Measurements from ENCODE around the gene PLXNA2. TPM values are rescaled to one million over a fixed set of nuclear protein-coding genes. Genes with fewer than 3 reads are reported as not detected.

The PLXNA2 gene
- total RNA-seq, 2 experiments from 2014 or later: 0.23 TPM; not detected in 1

- ChIA-PET POLR2A (interaction anchor here (0.6 kb wide), 1 partner anchor 32 kb away, joined by 4 read pairs; no protein-coding TSS in a partner anchor), CTCF (ENCODE audit: unreplicated experiment) (no interaction called here)
- DNase-seq (ENCODE audit: low spot score): no peak
These were observed 189.7 kb downstream of the PLXNA2 start for GRCh38 chr1:208054485-208054884.

GRCh38 chr1:208053661-208054060 is 190.5 kb downstream of the PLXNA2 start:
- no peak for DNase-seq (ENCODE audit: low spot score)
- Histone ChIP-seq H2AFZ (ENCODE audit: low read length) (no peak overlapping the region), H3K79me2 (ENCODE audit: insufficient read depth, low read depth, low read length) (no peaks in the 10 kb centered on the region), H3K9me3 (ENCODE audit: low read length) (no peaks in the 10 kb centered on the region), H4K20me1 (ENCODE audit: insufficient read depth, low read length) (no peaks in the 10 kb centered on the region), H3K4me3 (ENCODE audit: low read depth, low read length, poor library complexity, severe bottlenecking) (no peak overlapping the region), H3K9me2 (ENCODE audit: insufficient read depth, low read length) (no peaks in the 10 kb centered on the region), H3K36me3 (ENCODE audit: insufficient read depth, low read length) (no peaks in the 10 kb centered on the region), H3K4me1 (ENCODE audit: insufficient read depth, low read length, poor library complexity, severe bottlenecking) (no peaks in the 10 kb centered on the region), H3K27ac (ENCODE audit: low read depth, low read length, poor library complexity, severe bottlenecking) (no peak overlapping the region), H3K4me2 (ENCODE audit: low read length) (no peak overlapping the region)
- intact Hi-C loops (cut with micrococcal nuclease; ENCODE audit: unreplicated experiment): no loop called here
- POLR2A ChIA-PET: no interaction called here
- no TSS peak for BruUV-seq (replicated peaks)
- CTCF ChIA-PET (ENCODE audit: unreplicated experiment): no interaction called here
- TF ChIP-seq EZH2phosphoT487 (IDR thresholded peaks at IDR 0.05; ENCODE audit: borderline replicate concordance, low read depth, low read length): no peak
- TF ChIP-seq, protein P1, sequence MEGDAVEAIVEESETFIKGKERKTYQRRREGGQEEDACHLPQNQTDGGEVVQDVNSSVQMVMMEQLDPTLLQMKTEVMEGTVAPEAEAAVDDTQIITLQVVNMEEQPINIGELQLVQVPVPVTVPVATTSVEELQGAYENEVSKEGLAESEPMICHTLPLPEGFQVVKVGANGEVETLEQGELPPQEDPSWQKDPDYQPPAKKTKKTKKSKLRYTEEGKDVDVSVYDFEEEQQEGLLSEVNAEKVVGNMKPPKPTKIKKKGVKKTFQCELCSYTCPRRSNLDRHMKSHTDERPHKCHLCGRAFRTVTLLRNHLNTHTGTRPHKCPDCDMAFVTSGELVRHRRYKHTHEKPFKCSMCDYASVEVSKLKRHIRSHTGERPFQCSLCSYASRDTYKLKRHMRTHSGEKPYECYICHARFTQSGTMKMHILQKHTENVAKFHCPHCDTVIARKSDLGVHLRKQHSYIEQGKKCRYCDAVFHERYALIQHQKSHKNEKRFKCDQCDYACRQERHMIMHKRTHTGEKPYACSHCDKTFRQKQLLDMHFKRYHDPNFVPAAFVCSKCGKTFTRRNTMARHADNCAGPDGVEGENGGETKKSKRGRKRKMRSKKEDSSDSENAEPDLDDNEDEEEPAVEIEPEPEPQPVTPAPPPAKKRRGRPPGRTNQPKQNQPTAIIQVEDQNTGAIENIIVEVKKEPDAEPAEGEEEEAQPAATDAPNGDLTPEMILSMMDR (conservative IDR thresholded peaks at IDR 0.05; ENCODE audit: low read length): no peak

More at GRCh38 chr1:208054485-208054884, 189.7 kb downstream of the PLXNA2 start:
- BruUV-seq (replicated peaks): no TSS peak
- H3K9me3 ChIP-seq (ENCODE audit: low read length): no peaks in the 10 kb centered on the region
- intact Hi-C loops (cut with micrococcal nuclease; ENCODE audit: unreplicated experiment): no loop called here
- no peaks in the 10 kb centered on the region for H3K9me2 ChIP-seq (ENCODE audit: insufficient read depth, low read length)
- TF ChIP-seq, protein P1 (conservative IDR thresholded peaks at IDR 0.05; ENCODE audit: low read length): no peak
- TF ChIP-seq EZH2phosphoT487 (IDR thresholded peaks at IDR 0.05; ENCODE audit: borderline replicate concordance, low read depth, low read length): no peak
- no peaks in the 10 kb centered on the region for H3K79me2 ChIP-seq (ENCODE audit: insufficient read depth, low read depth, low read length)
- no peak overlapping the region for H3K4me2 ChIP-seq (ENCODE audit: low read length)
- no peaks in the 10 kb centered on the region for H4K20me1 ChIP-seq (ENCODE audit: insufficient read depth, low read length)
- H3K4me3 ChIP-seq (ENCODE audit: low read depth, low read length, poor library complexity, severe bottlenecking): no peak overlapping the region
- no peak overlapping the region for H2AFZ ChIP-seq (ENCODE audit: low read length)
- no peak overlapping the region for H3K27ac ChIP-seq (ENCODE audit: low read depth, low read length, poor library complexity, severe bottlenecking)
- no peaks in the 10 kb centered on the region for H3K4me1 ChIP-seq (ENCODE audit: insufficient read depth, low read length, poor library complexity, severe bottlenecking)
- no peaks in the 10 kb centered on the region for H3K36me3 ChIP-seq (ENCODE audit: insufficient read depth, low read length)

DNA sequence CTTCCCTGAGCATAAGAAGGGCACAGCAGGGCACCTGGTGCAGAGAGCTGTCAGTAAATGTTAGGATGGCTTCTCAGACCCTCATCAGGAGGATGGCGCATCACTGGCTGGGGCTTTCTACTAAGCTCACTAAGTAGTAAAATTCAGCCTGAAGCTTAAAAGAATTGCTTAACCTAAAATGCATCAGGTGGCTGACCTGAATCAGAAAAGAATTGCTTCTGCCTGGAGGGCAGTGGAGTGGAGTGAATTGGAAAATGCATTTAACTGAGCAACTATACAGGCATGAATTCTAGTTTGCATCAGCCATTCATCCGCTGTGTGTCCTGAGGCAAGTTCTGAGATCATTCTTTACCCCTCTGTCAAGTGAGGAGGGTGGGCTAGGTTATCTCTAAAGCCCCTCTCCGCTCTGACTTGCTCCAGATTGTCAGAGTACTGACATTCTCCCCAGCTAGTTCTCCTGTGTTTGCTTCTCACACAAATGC is 191.2 kb downstream of the PLXNA2 start:
- BruUV-seq (replicated peaks): no TSS peak
- Histone ChIP-seq H3K79me2 (ENCODE audit: insufficient read depth, low read depth, low read length) (no peaks in the 10 kb centered on the region), H3K4me3 (ENCODE audit: low read depth, low read length, poor library complexity, severe bottlenecking) (no peak overlapping the region), H3K36me3 (ENCODE audit: insufficient read depth, low read length) (no peaks in the 10 kb centered on the region), H3K4me2 (ENCODE audit: low read length) (no peak overlapping the region), H3K9me2 (ENCODE audit: insufficient read depth, low read length) (no peaks in the 10 kb centered on the region), H3K4me1 (ENCODE audit: insufficient read depth, low read length, poor library complexity, severe bottlenecking) (no peaks in the 10 kb centered on the region), H3K27ac (ENCODE audit: low read depth, low read length, poor library complexity, severe bottlenecking) (no peak overlapping the region), H2AFZ (ENCODE audit: low read length) (no peak overlapping the region), H3K9me3 (ENCODE audit: low read length) (no peaks in the 10 kb centered on the region), H4K20me1 (ENCODE audit: insufficient read depth, low read length) (no peaks in the 10 kb centered on the region)
- POLR2A ChIA-PET: no interaction called here
- no peak for DNase-seq (ENCODE audit: low spot score)
- TF ChIP-seq, protein P1 (conservative IDR thresholded peaks at IDR 0.05; ENCODE audit: low read length): no peak
- no peak for TF ChIP-seq EZH2phosphoT487 (IDR thresholded peaks at IDR 0.05; ENCODE audit: borderline replicate concordance, low read depth, low read length)
- intact Hi-C loops (cut with micrococcal nuclease; ENCODE audit: unreplicated experiment): no loop called here
- CTCF ChIA-PET (ENCODE audit: unreplicated experiment): no interaction called here

Data from OCI-LY7 (cell line).